Central memory CD4-positive, alpha-beta T cell (primary cell): Measurements from ENCODE around the gene FLNC.

ENCODE experiments used
- DNase-seq: peaks from one replicate; pipeline ENCODE4 v3.0.0; 2022

Gene FLNC

GRCh38 chr7:128865996-128866877 is 36.0 kb downstream of the FLNC start:
- DNase-seq = no peak

GRCh38 chr7:128867241-128867640 is 37.0 kb downstream of the FLNC start:
- DNase-seq = no peak

DNA sequence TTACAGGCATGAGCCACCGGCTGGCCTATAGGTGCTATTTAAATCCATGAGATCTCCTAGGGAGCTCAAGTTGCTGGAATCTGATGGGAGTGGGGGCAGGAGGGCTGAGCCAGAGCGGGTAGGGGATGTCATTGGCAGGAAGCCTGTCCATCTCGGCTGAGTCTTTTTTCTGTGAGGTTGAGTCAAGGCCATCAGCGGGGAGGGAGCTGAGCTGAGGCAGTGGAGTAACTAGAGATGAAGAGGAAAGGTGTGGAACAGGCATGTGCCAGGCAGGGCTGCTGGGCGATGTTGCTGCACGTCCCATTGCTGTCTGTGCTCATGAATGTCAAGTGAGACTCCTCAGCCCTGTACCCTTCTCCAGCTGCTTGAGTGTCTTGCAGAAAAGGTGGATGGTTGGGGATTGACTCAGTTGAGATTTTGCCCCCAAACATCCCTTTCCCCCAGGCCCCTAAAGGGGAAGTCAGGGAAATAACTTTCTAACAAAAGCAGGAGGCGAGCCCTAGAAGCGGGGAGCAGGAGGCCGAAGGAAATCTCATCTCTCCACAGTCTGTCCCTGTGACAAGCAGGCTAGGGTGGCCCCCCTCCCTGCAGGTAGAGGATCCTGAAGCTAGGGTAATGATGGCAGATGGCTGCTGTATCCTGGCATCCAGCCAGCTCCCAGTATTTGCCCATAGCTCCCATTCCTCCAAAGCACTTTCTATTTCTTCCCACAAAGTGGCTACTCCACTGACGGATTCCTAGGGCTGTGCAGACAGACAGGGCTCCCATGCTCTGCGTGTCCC is 37.8 kb downstream of the FLNC start:
- DNase-seq = no peak

DNA sequence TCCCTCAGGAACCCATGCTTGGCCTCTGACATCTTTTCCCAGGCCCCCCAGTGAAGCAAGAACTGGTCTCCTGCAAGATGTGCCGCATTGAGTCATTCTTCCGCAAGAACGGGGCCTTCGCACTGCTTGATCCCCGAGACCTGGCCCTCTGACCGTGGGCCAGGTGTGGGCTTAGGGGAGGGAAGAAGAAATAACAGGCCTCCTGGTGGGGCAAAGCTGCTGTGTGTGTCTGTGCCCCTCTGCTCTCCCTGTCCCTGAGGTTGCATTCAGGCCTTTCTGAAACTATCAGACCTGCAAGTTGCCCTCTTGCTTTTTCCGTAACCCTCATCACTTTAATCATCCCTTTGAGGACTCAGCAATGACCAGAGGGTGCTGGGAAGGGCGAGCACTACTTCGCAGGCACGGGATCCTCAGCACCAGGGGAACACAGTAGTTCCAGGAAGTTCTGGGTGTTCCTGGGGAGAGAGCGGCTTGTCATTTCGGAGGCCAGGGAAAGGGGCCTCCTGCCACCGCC is 38.5 kb downstream of the FLNC start:
- no peak for DNase-seq

- DNase-seq = peak; percentile 23
These were observed 39.1 kb downstream of the FLNC start for GRCh38 chr7:128869138-128869943.

- DNase-seq = no peak
These were observed 39.7 kb downstream of the FLNC start for GRCh38 chr7:128869944-128870285.

- no peak for DNase-seq
These were observed 40.8 kb downstream of the FLNC start for GRCh38 chr7:128871050-128871449.

- DNase-seq = no peak
These were observed 42.2 kb downstream of the FLNC start for GRCh38 chr7:128872394-128872824.

- no peak for DNase-seq
These were observed 43.0 kb downstream of the FLNC start for GRCh38 chr7:128873234-128873633.

GRCh38 chr7:128874140-128875031 is 44.2 kb downstream of the FLNC start:
- DNase-seq = no peak

DNA sequence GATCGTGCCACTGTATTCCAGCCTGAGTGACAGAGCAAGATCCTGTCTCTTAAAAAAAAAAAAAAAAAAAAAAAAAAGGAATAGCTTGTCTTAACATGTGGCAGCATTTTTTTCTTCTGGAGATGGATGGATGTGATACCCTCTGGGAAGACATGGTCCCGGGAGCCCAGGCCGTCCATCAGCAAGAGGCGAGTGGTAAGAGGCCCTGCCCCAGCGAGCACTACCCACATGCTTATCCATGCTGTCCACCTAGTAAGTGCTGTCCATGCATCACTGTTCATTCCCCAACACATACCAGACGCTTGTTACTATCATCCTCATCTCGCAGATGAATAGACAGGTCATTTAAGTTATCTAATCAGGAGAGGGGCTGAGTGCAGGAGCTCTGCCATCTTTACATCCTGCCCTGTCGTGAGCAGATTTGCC is 45.3 kb downstream of the FLNC start:
- no peak for DNase-seq

DNA sequence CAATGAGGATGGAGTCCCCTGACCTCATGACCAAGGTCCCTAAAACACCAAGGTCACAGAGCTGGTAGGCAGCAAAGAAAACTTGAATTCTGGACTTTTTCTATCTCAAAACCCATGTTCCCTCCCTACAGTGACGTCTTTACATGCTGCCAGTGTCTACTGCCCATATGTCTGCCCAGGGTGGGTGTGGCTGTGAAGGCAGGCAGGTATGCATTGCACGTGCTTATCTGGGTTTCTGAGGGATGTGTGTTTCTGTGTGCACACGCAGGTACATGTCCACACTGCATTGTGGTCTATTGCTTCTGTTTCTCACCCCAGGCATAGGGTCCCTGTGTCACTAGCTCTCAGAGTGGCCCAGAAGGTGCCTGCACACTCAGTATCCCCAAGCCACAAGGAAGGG is 45.9 kb downstream of the FLNC start:
- no peak for DNase-seq

DNA sequence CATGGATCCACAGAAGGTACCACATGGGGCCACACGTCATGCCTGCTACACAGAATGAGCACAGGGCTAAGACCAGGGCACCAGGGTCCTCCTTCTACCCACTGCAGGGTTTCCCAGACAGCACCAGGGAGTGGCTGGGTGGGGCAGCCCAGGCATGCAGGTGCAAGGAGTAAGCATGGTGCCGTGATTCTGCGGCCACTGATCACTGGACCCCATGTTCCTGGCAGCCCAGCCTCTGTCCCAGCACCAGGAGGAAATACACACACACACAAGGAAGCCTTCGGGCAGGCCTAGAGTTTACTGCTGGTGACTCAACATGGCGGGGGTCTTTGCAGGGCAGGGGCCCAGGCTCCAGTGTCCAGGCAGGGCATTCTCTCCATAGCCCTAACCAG is 46.4 kb downstream of the FLNC start:
- no peak for DNase-seq

DNA sequence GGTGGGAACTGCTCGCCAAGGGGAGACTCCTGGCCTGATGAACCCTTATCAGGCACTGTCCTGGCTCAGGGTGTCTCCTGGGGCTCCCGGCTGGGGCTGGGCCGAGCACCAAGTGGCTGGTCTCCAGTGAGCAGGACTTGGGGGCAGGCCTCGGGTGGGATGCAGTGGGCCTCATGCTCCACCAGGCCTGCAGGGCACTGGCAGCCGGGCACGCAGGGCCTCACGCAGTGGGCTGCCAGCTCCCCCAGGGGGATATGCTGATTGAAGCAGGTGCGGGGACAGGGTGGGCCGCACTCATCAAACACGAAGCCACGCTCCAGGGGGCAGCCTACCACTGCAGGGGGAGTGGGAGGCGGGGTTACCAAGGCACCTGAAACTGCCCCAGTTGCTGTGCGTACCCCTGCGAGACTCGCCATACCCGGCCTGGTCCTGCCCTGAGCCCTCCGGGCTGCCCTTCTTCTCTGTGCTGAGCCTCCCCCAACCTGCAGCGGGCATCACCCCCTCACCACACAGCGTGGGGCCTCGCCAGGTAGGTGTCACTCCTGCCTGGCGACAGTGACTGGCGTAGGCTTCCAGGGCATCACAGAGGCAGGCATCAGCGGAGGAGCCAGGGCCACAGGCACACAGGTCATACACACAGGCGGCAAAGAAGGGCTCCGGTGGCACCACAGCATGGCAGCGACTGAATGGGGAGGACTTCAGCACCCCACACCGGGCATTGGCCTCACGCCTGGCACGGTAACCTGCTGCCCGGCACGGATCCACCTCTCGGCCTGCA is 47.0 kb downstream of the FLNC start:
- no peak for DNase-seq

DNA sequence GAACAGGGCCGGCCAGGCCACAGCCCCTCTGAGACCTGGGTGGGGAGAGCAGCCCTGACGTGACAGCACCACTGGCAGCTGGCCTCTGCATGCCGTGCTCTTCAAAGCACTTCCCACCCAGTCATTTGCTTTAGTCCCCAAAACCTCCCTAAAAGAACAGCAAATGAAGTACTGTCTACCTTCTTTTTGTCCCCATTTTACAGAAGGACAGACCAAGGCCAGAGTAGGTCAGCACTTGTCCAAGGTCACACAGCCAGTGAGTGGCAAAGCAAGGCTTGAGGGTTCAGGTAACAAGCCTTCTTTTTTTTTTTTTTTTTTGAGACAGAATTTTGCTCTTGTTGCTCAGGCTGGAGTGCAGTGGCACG is 47.5 kb downstream of the FLNC start:
- DNase-seq = no peak

- DNase-seq = no peak
These were observed 48.3 kb downstream of the FLNC start for GRCh38 chr7:128878226-128879105.

- DNase-seq = no peak
These were observed 49.3 kb downstream of the FLNC start for GRCh38 chr7:128879461-128879938.

GRCh38 chr7:128879939-128880746 is 49.9 kb downstream of the FLNC start:
- DNase-seq = no peak
